Motor neuron (in vitro differentiated cells): ENCODE results near the gene CFAP43. TPM values are rescaled to one million over a fixed set of nuclear protein-coding genes. Genes with fewer than 3 reads are reported as not detected.
"Not testable (repeated sequence)": the region's sequence is repeated elsewhere in the genome, so short reads cannot be mapped to it uniquely, and the experiment has no call there.

ENCODE experiments used
- ATAC-seq, 8 experiments: fragments of 200-7000 bp; cut with Tn5 transposase; replicated peaks in 6 of 8; 2 replicates each; pipeline ENCODE4 v1.8.0; 2021; ENCODE audit warnings: mild to moderate bottlenecking in 8 of 8, moderate library complexity in 8 of 8
- H3K27ac ChIP-seq, 2 donors: fragments of 250-450 bp; sonication (Bioruptor Pico); 2 replicates each; pipeline ENCODE4 v1.9.0; 2021; ENCODE audit warnings: antibody characterized with exemption in 2 of 2, mild to moderate bottlenecking in 2 of 2, moderate library complexity in 1 of 2
- H3K4me1 ChIP-seq, 2 donors: fragments of 250-450 bp; sonication (Bioruptor Pico); replicated peaks in 1 of 2; 2 replicates each; pipeline ENCODE4 v1.6.1; 2021; ENCODE audit warnings: antibody characterized with exemption in 2 of 2, mild to moderate bottlenecking in 2 of 2, moderate library complexity in 1 of 2
- H3K4me3 ChIP-seq, 5 donors: fragments of 250-450 bp; sonication (Bioruptor Pico); 2 replicates each; pipeline ENCODE4 v1.9.0; 2021; ENCODE audit warnings: antibody characterized with exemption in 5 of 5, mild to moderate bottlenecking in 5 of 5, moderate library complexity in 4 of 5
- WGBS, 10 experiments: fragments of 450-650 bp; shearing (Covaris generic); methylation state at CpG; one replicate each; pipeline ENCODE4 v1.0.0; 2022; 5-methylcytosine and 5-hydroxymethylcytosine counted together
- in situ Hi-C, 9 experiments: fragments of 400-800 bp; cut with MboI; loops; one replicate each; pipeline ENCODE4 v1.15.0; 2021; ENCODE audit warnings: low sequenced_read_pairs in 9 of 9, low pct_unique_long_range_greater_than_20kb in 2 of 9; ENCODE audit not compliant: unreplicated experiment in 9 of 9
- total RNA-seq, 8 experiments: library from RNA; unstranded; fragments of 300-600 nt; gene quantifications; 2 replicates each; pipeline versions ENCODE4 v1.2.3 to v1.2.4, GENCODE V29; 2022

Gene CFAP43
- total RNA-seq, 8 experiments from 2014 or later, result 0.94 to 38.7 (median 2.0) TPM

- peak overlapping the region; percentile 41 to 76 (median 62) for H3K4me3 ChIP-seq
- peaks cover 11 to 17% of the 10 kb centered on the region in 2 donors for H3K4me1 ChIP-seq
- WGBS, 10 experiments, result 20 to 83% (median 45%) methylated on average over 1 to 10 of the region's 10 CpGs
- H3K27ac ChIP-seq, result no peak overlapping the region
- in situ Hi-C loops, result no loop called here
- ATAC-seq, result peak in 4 of 8 experiments; percentile 14 to 23 (median 18)
Observed at GRCh38 chr10:104253606-104254410, 21.6 kb upstream of the CFAP43 start.

- H3K4me1 ChIP-seq, result peaks cover 11 to 17% of the 10 kb centered on the region in 2 donors
- ATAC-seq, result no peak
- no peak overlapping the region for H3K27ac ChIP-seq
- no CpG with 5 or more reads among the region's 2 CpGs for WGBS, 10 experiments
- no peak overlapping the region for H3K4me3 ChIP-seq
- in situ Hi-C loops, result no loop called here
Observed at GRCh38 chr10:104253106-104253505, 20.9 kb upstream of the CFAP43 start.

- peaks cover 11 to 17% of the 10 kb centered on the region in 2 donors for H3K4me1 ChIP-seq
- no peak overlapping the region for H3K27ac ChIP-seq
- in situ Hi-C loops, result no loop called here
- no peak for ATAC-seq
- no peak overlapping the region for H3K4me3 ChIP-seq
Observed at GRCh38 chr10:104252368-104252767, 20.2 kb upstream of the CFAP43 start.

- 75 to 100% (median 94%) methylated on average over 1 to 6 of the region's 6 CpGs; no CpG with 5 or more reads in 1 of the 10 experiments for WGBS, 10 experiments
- Histone ChIP-seq H3K4me1 (peaks cover 10 to 15% of the 10 kb centered on the region in 2 donors), H3K27ac (no peak overlapping the region), H3K4me3 (no peak overlapping the region)
- no peak for ATAC-seq
- in situ Hi-C loops, result no loop called here
Observed at GRCh38 chr10:104251443-104251842, 19.3 kb upstream of the CFAP43 start.

GRCh38 chr10:104250371-104250770 lies 18.2 kb upstream of the CFAP43 start:
- H3K4me3 ChIP-seq, result no peak overlapping the region
- no peak overlapping the region for H3K27ac ChIP-seq
- peaks cover 5 to 8% of the 10 kb centered on the region in 2 donors for H3K4me1 ChIP-seq
- in situ Hi-C loops, result no loop called here
- ATAC-seq, result no peak
- WGBS, 10 experiments, result 9 to 100% (median 50%) methylated on average over 1 of the region's 1 CpG; no CpG with 5 or more reads in 1 of the 10 experiments

- in situ Hi-C loops, ATAC-seq: not testable (repeated sequence)
- WGBS, 10 experiments, result 40 to 100% (median 76%) methylated on average over 1 to 11 of the region's 11 CpGs; no CpG with 5 or more reads in 1 of the 10 experiments
Observed at GRCh38 chr10:104248931-104249330, 16.8 kb upstream of the CFAP43 start.

GRCh38 chr10:104247513-104248146 lies 15.5 kb upstream of the CFAP43 start:
- H3K27ac ChIP-seq, result no peak overlapping the region
- no peak overlapping the region for H3K4me3 ChIP-seq
- ATAC-seq, result peak in 2 of 8 experiments; percentile 4 to 14
- in situ Hi-C loops, result no loop called here
- H3K4me1 ChIP-seq, result no peaks in the 10 kb centered on the region
- 0 to 100% (median 91%) methylated on average over 2 to 3 of the region's 3 CpGs for WGBS, 10 experiments

More at GRCh38 chr10:104248931-104249330, 16.8 kb upstream of the CFAP43 start:
- not testable (repeated sequence) for H3K27ac ChIP-seq, H3K4me3 ChIP-seq, H3K4me1 ChIP-seq

- Histone ChIP-seq H3K4me1 (no peaks in the 10 kb centered on the region), H3K27ac (no peak overlapping the region), H3K4me3 (no peak overlapping the region)
- WGBS, 10 experiments, result 0 to 76% (median 40%) methylated on average over 1 to 2 of the region's 2 CpGs; no CpG with 5 or more reads in 3 of the 10 experiments
- peak in 2 of 8 experiments; percentile 98 for ATAC-seq
- in situ Hi-C loops, result no loop called here
Observed at GRCh38 chr10:104246976-104247375, 14.8 kb upstream of the CFAP43 start.

- no peaks in the 10 kb centered on the region for H3K4me1 ChIP-seq
- ATAC-seq, result no peak
- H3K4me3 ChIP-seq, result no peak overlapping the region
- 76 to 100% (median 98%) methylated on average over 1 to 5 of the region's 34 CpGs; no CpG with 5 or more reads in 4 of the 10 experiments for WGBS, 10 experiments
- no peak overlapping the region for H3K27ac ChIP-seq
- in situ Hi-C loops, result no loop called here
Observed at GRCh38 chr10:104245066-104245632, 13.0 kb upstream of the CFAP43 start.

- Histone ChIP-seq H3K4me1 (no peaks in the 10 kb centered on the region), H3K27ac (no peak overlapping the region), H3K4me3 (no peak overlapping the region)
- no peak for ATAC-seq
- 77 to 100% (median 86%) methylated on average over 2 to 5 of the region's 5 CpGs; no CpG with 5 or more reads in 1 of the 10 experiments for WGBS, 10 experiments
- in situ Hi-C loops, result no loop called here
Observed at GRCh38 chr10:104243512-104243911, 11.3 kb upstream of the CFAP43 start.

GRCh38 chr10:104243009-104243408 lies 10.8 kb upstream of the CFAP43 start:
- 40 to 100% (median 92%) methylated on average over 1 to 2 of the region's 3 CpGs; no CpG with 5 or more reads in 2 of the 10 experiments for WGBS, 10 experiments
- H3K4me3 ChIP-seq, ATAC-seq, in situ Hi-C loops, H3K4me1 ChIP-seq, H3K27ac ChIP-seq: not testable (repeated sequence)

GRCh38 chr10:104242545-104242944 lies 10.4 kb upstream of the CFAP43 start:
- H3K4me1 ChIP-seq, result no peaks in the 10 kb centered on the region
- H3K27ac ChIP-seq, result no peak overlapping the region
- no peak for ATAC-seq
- H3K4me3 ChIP-seq, result no peak overlapping the region
- in situ Hi-C loops, result no loop called here

- 0 to 83% (median 48%) methylated on average over 1 to 2 of the region's 2 CpGs; no CpG with 5 or more reads in 4 of the 10 experiments for WGBS, 10 experiments
- ATAC-seq, result no peak
- Histone ChIP-seq H3K27ac (no peak overlapping the region), H3K4me3 (no peak overlapping the region), H3K4me1 (no peaks in the 10 kb centered on the region)
- in situ Hi-C loops, result no loop called here
Observed at GRCh38 chr10:104240078-104240477, 7.9 kb upstream of the CFAP43 start.
